HepG2 (cell line): ENCODE data around the gene USP17L29. TPM values are rescaled to one million over a fixed set of nuclear protein-coding genes. Genes with fewer than 3 reads are reported as not detected.
"Not testable (repeated sequence)": the region's sequence is repeated elsewhere in the genome, so short reads cannot be mapped to it uniquely, and the experiment has no call there.

Experiments used
- ATAC-seq: fragments of 200-7000 bp; cut with Tn5 transposase; 3 replicates; pipeline ENCODE4 v1.9.1; 2020; ENCODE audit warnings: mild to moderate bottlenecking, moderate library complexity
- BruUV-seq: library from RNA; stranded (reverse); fragments of 400-500 nt; replicated peaks from 2 replicates; lab custom pipeline; 2021; lab: Mats Ljungman, UMichigan
- CTCF ChIA-PET: fragments of 300-600 bp; formaldehyde crosslinking; extraction: SDS; loops from one replicate; lab custom pipeline; 2021; ENCODE audit warnings: low total read pairs, inconsistent platforms, low intra/inter-chr PET ratio; lab: Yijun Ruan, JAX
- POLR2A ChIA-PET: fragments of 350-600 bp; sonication (Branson Sonifier 250); formaldehyde crosslinking; loops from one replicate; lab custom pipeline; 2020; ENCODE audit warnings: antibody characterized with exemption, inconsistent platforms; lab: Yijun Ruan, JAX
- DNase-seq: peaks from one replicate; pipeline ENCODE4 v3.0.0-alpha.2; 2015; ENCODE audit warnings: low spot score
- FAIRE-seq: peaks from 3 replicates; lab custom pipeline; 2011; peaks lifted over from hg19 to GRCh38; lab: Jason Lieb, UNC
- H2AFZ ChIP-seq: one replicate; pipeline ENCODE4 v1.6.1; 2011; ENCODE audit warnings: low read length, inconsistent platforms
- H3K27ac ChIP-seq: fragments of 300-600 bp; 3 replicates; pipeline ENCODE4 v1.8.0; 2011; ENCODE audit warnings: mixed run types, mild to moderate bottlenecking, mixed read lengths, low read length, inconsistent platforms; ENCODE audit not compliant: insufficient read depth; ENCODE audit errors: extremely low read length
- H3K27me3 ChIP-seq, 2 experiments: fragments of 200-600 bp in 1 of 2; 2 replicates in 1 of 2; 3 replicates in 1 of 2; pipeline versions ENCODE4 v1.6.0 to v1.8.0; 2011; ENCODE audit warnings: low read length in 2 of 2, mild to moderate bottlenecking in 2 of 2, moderate library complexity in 2 of 2, inconsistent platforms in 1 of 2; ENCODE audit not compliant: insufficient read depth in 2 of 2, control insufficient read depth in 1 of 2
- H3K36me3 ChIP-seq, 2 experiments: fragments of 200-600 bp in 1 of 2; replicated peaks in 1 of 2; 2 replicates in 1 of 2; 3 replicates in 1 of 2; pipeline versions ENCODE4 v1.5.1 to v1.8.0; 2011; ENCODE audit warnings: low read length in 2 of 2, inconsistent platforms in 1 of 2; ENCODE audit not compliant: insufficient read depth in 2 of 2, control insufficient read depth in 1 of 2
- H3K4me1 ChIP-seq: 2 replicates; pipeline ENCODE4 v1.5.1; 2012; ENCODE audit warnings: low read length, inconsistent platforms; ENCODE audit not compliant: insufficient read depth
- H3K4me2 ChIP-seq: 2 replicates; pipeline ENCODE4 v1.6.0; 2011; ENCODE audit warnings: low read depth, low read length, inconsistent platforms
- H3K4me3 ChIP-seq, 3 experiments: fragments of 200-600 bp in 1 of 3; sonication (generic), shearing (Covaris generic) in 1 of 3; replicated peaks in 1 of 3; 2 replicates each; pipeline ENCODE4 v1.5.1; 2011 to 2016; ENCODE audit warnings: low read length in 3 of 3, inconsistent platforms in 2 of 3, low read depth in 2 of 3, mild to moderate bottlenecking in 2 of 3, control low read depth in 1 of 3, mixed read lengths in 1 of 3; ENCODE audit not compliant: insufficient read depth in 1 of 3
- H3K79me2 ChIP-seq: one replicate; pipeline ENCODE4 v1.6.1; 2011; ENCODE audit warnings: low read length, inconsistent platforms; ENCODE audit not compliant: insufficient read depth
- H3K9ac ChIP-seq: 2 replicates; pipeline ENCODE4 v1.6.0; 2011; ENCODE audit warnings: mild to moderate bottlenecking, low read depth, low read length, inconsistent platforms; ENCODE audit not compliant: insufficient read depth
- H3K9me3 ChIP-seq: 2 replicates; pipeline ENCODE4 v1.5.1; 2012; ENCODE audit warnings: mild to moderate bottlenecking, low read length
- H4K20me1 ChIP-seq: 2 replicates; pipeline ENCODE4 v1.6.0; 2011; ENCODE audit warnings: inconsistent platforms, mild to moderate bottlenecking, low read length, moderate library complexity; ENCODE audit not compliant: insufficient read depth
- WGBS: methylation state at CpG from one replicate; pipeline ENCODE4 v1.1.6; 2017; ENCODE audit warnings: low lambda C conversion rate; 5-methylcytosine and 5-hydroxymethylcytosine counted together
- in situ Hi-C: cut with HindIII; loops from 2 replicates; pipeline ENCODE4 v1.10.0; 2017; ENCODE audit warnings: low pct_unique_long_range_greater_than_20kb; ENCODE audit not compliant: extremely low pct_ligation_motif_present
- intact Hi-C: fragments of 100-400 bp; cut with micrococcal nuclease; formaldehyde crosslinking; loops from one replicate; pipeline ENCODE4 v1.10.0; 2022; ENCODE audit not compliant: unreplicated experiment
- polyA plus RNA-seq, 8 experiments: library from polyadenylated mRNA; depleted of rRNA in 3 of 8; stranded (reverse) in 7 of 8; unstranded in 1 of 8; fragments of >200 nt; fragmentation: Illumina TruSeq in 4 of 8; extraction: Trizol in 4 of 8; gene quantifications; 2 replicates each; pipeline versions ENCODE4 v1.2.1 to v1.2.3, GENCODE V29; 2011 to 2016; ENCODE audit warnings: low read depth in 4 of 8, missing spikeins in 1 of 8, mixed read lengths in 1 of 8; ENCODE audit not compliant: insufficient read depth in 1 of 8
- total RNA-seq, 5 experiments: library from RNA; depleted of rRNA; stranded (reverse); fragments of >200 nt; fragmentation: Illumina TruSeq; extraction: Trizol; gene quantifications; 2 replicates each; pipeline ENCODE4 v1.2.3, GENCODE V29; 2016; ENCODE audit warnings: low read depth in 1 of 5

USP17L29 gene
- total and polyA plus RNA-seq, 2 of the 13 experiments (the other 11 are each of a cell fraction or from before 2014, with no cell fraction given) = not detected

DNA sequence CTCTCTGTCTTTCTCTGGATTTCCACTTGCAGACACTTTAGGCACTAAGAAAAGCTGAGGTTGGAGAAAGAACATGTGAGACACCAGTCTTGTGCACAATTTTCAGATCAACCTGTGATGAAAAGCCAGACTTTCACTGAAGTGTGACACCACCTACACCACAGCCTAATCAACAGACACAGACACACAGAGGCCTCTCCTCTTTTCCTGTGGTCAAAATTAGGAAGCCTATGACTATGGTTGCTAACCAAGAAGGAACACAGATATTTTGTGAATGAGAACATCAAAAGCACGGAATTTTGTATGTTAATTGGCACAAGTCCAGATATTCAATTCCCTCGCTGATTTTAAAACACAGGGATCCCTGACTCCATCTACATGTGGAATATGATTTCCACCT, 35.6 kb downstream of the USP17L29 start:
- H3K4me3 ChIP-seq, H3K9me3 ChIP-seq, H3K4me2 ChIP-seq, CTCF ChIA-PET, H4K20me1 ChIP-seq, H3K27me3 ChIP-seq, H2AFZ ChIP-seq, H3K27ac ChIP-seq, H3K9ac ChIP-seq, FAIRE-seq, H3K79me2 ChIP-seq, BruUV-seq, ATAC-seq, intact Hi-C loops, H3K4me1 ChIP-seq, H3K36me3 ChIP-seq, in situ Hi-C loops, DNase-seq, POLR2A ChIA-PET: not testable (repeated sequence)
- WGBS = 6% methylated on average over 2 of the region's 2 CpGs

Other genes starting within 250 kb of the USP17L29 start
- gene FAM90A26, start 183.2 kb upstream of the USP17L29 start, total RNA-seq (2016; rRNA removed; fragmentation: Illumina TruSeq; extraction: Trizol) = not detected in 2 replicates
- gene FAM90A26, start 183.2 kb upstream of the USP17L29 start, polyA plus RNA-seq (2011; rRNA removed) = not detected in 2 replicates
- not detected in 2 replicates for gene USP17L10, start 143.0 kb upstream of the USP17L29 start, total RNA-seq (2016; rRNA removed; fragmentation: Illumina TruSeq; extraction: Trizol)
- gene USP17L10, start 143.0 kb upstream of the USP17L29 start, polyA plus RNA-seq (2011; rRNA removed) = not detected in 2 replicates
- not detected in 2 replicates for gene USP17L11, start 138.2 kb upstream of the USP17L29 start, total RNA-seq (2016; rRNA removed; fragmentation: Illumina TruSeq; extraction: Trizol)
- not detected in 2 replicates for gene USP17L11, start 138.2 kb upstream of the USP17L29 start, polyA plus RNA-seq (2011; rRNA removed)
- not detected in 2 replicates for gene USP17L12, start 133.5 kb upstream of the USP17L29 start, total RNA-seq (2016; rRNA removed; fragmentation: Illumina TruSeq; extraction: Trizol)
- not detected in 2 replicates for gene USP17L12, start 133.5 kb upstream of the USP17L29 start, polyA plus RNA-seq (2011; rRNA removed)
- gene USP17L13, start 128.7 kb upstream of the USP17L29 start, total RNA-seq (2016; rRNA removed; fragmentation: Illumina TruSeq; extraction: Trizol) = not detected in 2 replicates
- not detected in 2 replicates for gene USP17L13, start 128.7 kb upstream of the USP17L29 start, polyA plus RNA-seq (2011; rRNA removed)
- not detected in 2 replicates for gene USP17L15, start 119.3 kb upstream of the USP17L29 start, total RNA-seq (2016; rRNA removed; fragmentation: Illumina TruSeq; extraction: Trizol)
- not detected in 2 replicates for gene USP17L15, start 119.3 kb upstream of the USP17L29 start, polyA plus RNA-seq (2011; rRNA removed)
- gene USP17L17, start 109.8 kb upstream of the USP17L29 start, total RNA-seq (2016; rRNA removed; fragmentation: Illumina TruSeq; extraction: Trizol) = not detected in 2 replicates
- not detected in 2 replicates for gene USP17L17, start 109.8 kb upstream of the USP17L29 start, polyA plus RNA-seq (2011; rRNA removed)
- not detected in 2 replicates for gene USP17L18, start 105.0 kb upstream of the USP17L29 start, total RNA-seq (2016; rRNA removed; fragmentation: Illumina TruSeq; extraction: Trizol)
- gene USP17L18, start 105.0 kb upstream of the USP17L29 start, polyA plus RNA-seq (2011; rRNA removed) = not detected in 2 replicates
- not detected in 2 replicates for gene USP17L19, start 100.3 kb upstream of the USP17L29 start, total RNA-seq (2016; rRNA removed; fragmentation: Illumina TruSeq; extraction: Trizol)
- gene USP17L19, start 100.3 kb upstream of the USP17L29 start, polyA plus RNA-seq (2011; rRNA removed) = not detected in 2 replicates
- not detected in 2 replicates for gene USP17L20, start 95.5 kb upstream of the USP17L29 start, total RNA-seq (2016; rRNA removed; fragmentation: Illumina TruSeq; extraction: Trizol)
- not detected in 2 replicates for gene USP17L20, start 95.5 kb upstream of the USP17L29 start, polyA plus RNA-seq (2011; rRNA removed)
- not detected in 2 replicates for gene USP17L21, start 90.8 kb upstream of the USP17L29 start, total RNA-seq (2016; rRNA removed; fragmentation: Illumina TruSeq; extraction: Trizol)
- not detected in 2 replicates for gene USP17L21, start 90.8 kb upstream of the USP17L29 start, polyA plus RNA-seq (2011; rRNA removed)
- gene USP17L22, start 86.0 kb upstream of the USP17L29 start, total RNA-seq (2016; rRNA removed; fragmentation: Illumina TruSeq; extraction: Trizol) = not detected in 2 replicates
- gene USP17L22, start 86.0 kb upstream of the USP17L29 start, polyA plus RNA-seq (2011; rRNA removed) = not detected in 2 replicates
- not detected in 2 replicates for gene USP17L24, start 28.5 kb upstream of the USP17L29 start, total RNA-seq (2016; rRNA removed; fragmentation: Illumina TruSeq; extraction: Trizol)
- not detected in 2 replicates for gene USP17L24, start 28.5 kb upstream of the USP17L29 start, polyA plus RNA-seq (2011; rRNA removed)
- gene USP17L25, start 23.7 kb upstream of the USP17L29 start, total RNA-seq (2016; rRNA removed; fragmentation: Illumina TruSeq; extraction: Trizol) = not detected in 2 replicates
- not detected in 2 replicates for gene USP17L25, start 23.7 kb upstream of the USP17L29 start, polyA plus RNA-seq (2011; rRNA removed)
- gene USP17L26, start 19.0 kb upstream of the USP17L29 start, total RNA-seq (2016; rRNA removed; fragmentation: Illumina TruSeq; extraction: Trizol) = not detected in 2 replicates
- gene USP17L26, start 19.0 kb upstream of the USP17L29 start, polyA plus RNA-seq (2011; rRNA removed) = not detected in 2 replicates
- gene USP17L5, start 14.2 kb upstream of the USP17L29 start, total RNA-seq (2016; rRNA removed; fragmentation: Illumina TruSeq; extraction: Trizol) = not detected in 2 replicates
- gene USP17L5, start 14.2 kb upstream of the USP17L29 start, polyA plus RNA-seq (2011; rRNA removed) = not detected in 2 replicates
- not detected in 2 replicates for gene USP17L27, start 9.5 kb upstream of the USP17L29 start, total RNA-seq (2016; rRNA removed; fragmentation: Illumina TruSeq; extraction: Trizol)
- gene USP17L27, start 9.5 kb upstream of the USP17L29 start, polyA plus RNA-seq (2011; rRNA removed) = not detected in 2 replicates
- gene USP17L28, start 4.7 kb upstream of the USP17L29 start, total RNA-seq (2016; rRNA removed; fragmentation: Illumina TruSeq; extraction: Trizol) = not detected in 2 replicates
- not detected in 2 replicates for gene USP17L28, start 4.7 kb upstream of the USP17L29 start, polyA plus RNA-seq (2011; rRNA removed)
- gene USP17L30, start 9.5 kb downstream of the USP17L29 start, total RNA-seq (2016; rRNA removed; fragmentation: Illumina TruSeq; extraction: Trizol) = not detected in 2 replicates
- gene USP17L30, start 9.5 kb downstream of the USP17L29 start, polyA plus RNA-seq (2011; rRNA removed) = not detected in 2 replicates
- not detected in 2 replicates for gene DEFB131A, start 90.8 kb downstream of the USP17L29 start, total RNA-seq (2016; rRNA removed; fragmentation: Illumina TruSeq; extraction: Trizol)
- gene DEFB131A, start 90.8 kb downstream of the USP17L29 start, polyA plus RNA-seq (2011; rRNA removed) = not detected in 2 replicates